ENCODE results near the gene ZEB2. TPM values are rescaled to one million over a fixed set of nuclear protein-coding genes. Genes with fewer than 3 reads are reported as not detected.

ZEB2 gene
- total and polyA plus RNA-seq, 2 of the 8 experiments (the other 6 are each of a cell fraction or from before 2014, with no cell fraction given) = 0.38 TPM; not detected in 1

GRCh38 chr2:144462266-144462665 is 57.7 kb downstream of the ZEB2 start:
- Histone ChIP-seq H3K56ac (replicated peaks; ENCODE audit: insufficient read length, low read depth, low read length) (no peak overlapping the region), H3K36me3 (ENCODE audit: control insufficient read depth in 2 of 4, insufficient read depth in 4 of 4, low read length in 3 of 4) (no peaks in the 10 kb centered on the region), H3K27me3 (replicated peaks in 1 of 4; ENCODE audit: control insufficient read depth in 3 of 4, extremely low read depth in 1 of 4, insufficient read depth in 3 of 4, low read length in 3 of 4) (no peaks in the 10 kb centered on the region; a peak in 2 of 7 replicates), H2BK15ac (ENCODE audit: low read length) (no peak overlapping the region), H3K23me2 (ENCODE audit: low read depth, low read length) (no peaks in the 10 kb centered on the region), H2BK12ac (ENCODE audit: low read depth, low read length) (no peak overlapping the region), H3K27ac (ENCODE audit: low read depth, low read length) (no peak overlapping the region), H3K9ac (replicated peaks in 1 of 4; ENCODE audit: extremely low read depth in 1 of 4, low read depth in 3 of 4, low read length in 3 of 4) (no peak overlapping the region), H3K4me3 (ENCODE audit: extremely low read depth in 1 of 4, insufficient read depth in 2 of 4, low read depth in 3 of 4, low read length in 4 of 4) (no peak overlapping the region), H3K4me2 (ENCODE audit: insufficient read depth in 1 of 2, low read depth in 2 of 2, low read length in 2 of 2) (no peak overlapping the region), H3K79me2 (ENCODE audit: control insufficient read depth in 1 of 2, insufficient read depth in 2 of 2, low read length in 2 of 2) (no peaks in the 10 kb centered on the region), H4K8ac (ENCODE audit: extremely low read depth, insufficient read depth, low read length) (no peak overlapping the region), H2BK20ac (ENCODE audit: low read length) (no peak overlapping the region), H2BK5ac (ENCODE audit: low read depth, low read length) (no peak overlapping the region), H4K5ac (ENCODE audit: insufficient read length, low read depth, low read length) (no peak overlapping the region), H2AK5ac (ENCODE audit: low read depth, low read length) (no peak overlapping the region), H3K18ac (ENCODE audit: extremely low read depth, low read length) (no peak overlapping the region), H2BK120ac (replicated peaks; ENCODE audit: low read depth, low read length) (no peak overlapping the region), H3K9me3 (ENCODE audit: insufficient read depth in 2 of 2, low read depth in 1 of 2, low read length in 1 of 2) (no peaks in the 10 kb centered on the region), H3K14ac (ENCODE audit: insufficient read length) (no peak overlapping the region), H3K23ac (ENCODE audit: insufficient read length) (no peak overlapping the region), H3K4me1 (replicated peaks in 1 of 4; ENCODE audit: control insufficient read depth in 3 of 4, insufficient read depth in 4 of 4, low read length in 3 of 4) (no peaks in the 10 kb centered on the region; a peak in 1 of 7 replicates), H3K4ac (replicated peaks; ENCODE audit: insufficient read length, low read depth, low read length) (no peak overlapping the region), H4K20me1 (replicated peaks in 1 of 2; ENCODE audit: control insufficient read depth in 1 of 2, insufficient read depth in 2 of 2, low read length in 2 of 2) (no peaks in the 10 kb centered on the region), H2AFZ (ENCODE audit: low read length) (no peak overlapping the region), H3K79me1 (ENCODE audit: low read depth, low read length) (no peaks in the 10 kb centered on the region), H4K91ac (replicated peaks; ENCODE audit: insufficient read length, low read length) (no peak overlapping the region)
- ChIA-PET POLR2A (ENCODE audit: partially characterized antibody) (no interaction called here), CTCF (ENCODE audit: partially characterized antibody) (interaction anchor here (6.3 kb wide), 1 partner anchor 11 kb away, joined by 34 read pairs; no protein-coding TSS in a partner anchor)
- no peak for DNase-seq (ENCODE audit: low read depth in 1 of 2, low spot score in 2 of 2)
- WGBS, 2 experiments (ENCODE audit: extremely low coverage in 1 of 2, insufficient coverage in 1 of 2, insufficient read length in 1 of 2, insufficient replicate concordance in 2 of 2, low coverage in 1 of 2, low lambda C conversion rate in 2 of 2, missing lambda C conversion rate in 1 of 2) = 89% methylated on average over 6 of the region's 6 CpGs; no CpG with 5 or more reads in 1 of the 2 experiments
- no peak for FAIRE-seq
- no peak for TF ChIP-seq CTBP2 (IDR thresholded peaks at IDR 0.05; ENCODE audit: borderline replicate concordance, insufficient read depth, insufficient read length, low read length)
- TF ChIP-seq, protein P1, sequence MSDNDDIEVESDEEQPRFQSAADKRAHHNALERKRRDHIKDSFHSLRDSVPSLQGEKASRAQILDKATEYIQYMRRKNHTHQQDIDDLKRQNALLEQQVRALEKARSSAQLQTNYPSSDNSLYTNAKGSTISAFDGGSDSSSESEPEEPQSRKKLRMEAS (IDR thresholded peaks at IDR 0.05) = no peak
- TF ChIP-seq ASH2L (IDR thresholded peaks at IDR 0.05; ENCODE audit: low read length) = no peak
- TF ChIP-seq SAP30 (IDR thresholded peaks at IDR 0.05; ENCODE audit: insufficient read depth, insufficient replicate concordance, low read length) = no peak
- no peak for TF ChIP-seq RXRA (IDR thresholded peaks at IDR 0.05; ENCODE audit: insufficient read depth, low read depth, low read length)
- no peak for TF ChIP-seq TAF1 (IDR thresholded peaks at IDR 0.05; ENCODE audit: low read depth, low read length)
- no peak for TF ChIP-seq GTF2F1 (IDR thresholded peaks at IDR 0.05; ENCODE audit: borderline replicate concordance, low read depth, low read length)
